ENCODE results near the gene ZNF366. TPM values are rescaled to one million over a fixed set of nuclear protein-coding genes. Genes with fewer than 3 reads are reported as not detected.

The ZNF366 gene
- total RNA-seq, 4 donors from 2014 or later: 2.8 to 6.5 (median 4.9) TPM

DNA sequence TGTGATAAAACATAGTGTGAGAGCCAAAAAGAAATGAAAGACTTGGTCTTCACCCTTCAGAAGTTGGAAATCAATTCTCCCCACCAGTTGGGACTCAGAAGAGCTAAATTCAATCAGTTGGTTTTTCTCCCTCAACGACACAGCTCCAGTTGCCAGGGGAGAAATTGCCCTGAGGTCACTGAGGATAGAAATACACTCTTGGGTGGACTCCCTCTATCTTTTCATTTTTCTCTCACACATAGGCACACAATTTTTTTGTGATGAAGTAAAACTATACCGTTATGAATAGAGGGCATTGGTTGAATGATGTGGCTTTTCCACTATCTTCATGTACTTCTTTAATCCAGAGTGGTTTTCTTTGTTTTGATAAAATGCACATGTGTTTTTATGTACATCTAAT is 80.2 kb downstream of the ZNF366 start:
- Histone ChIP-seq H3K4me1 (peaks cover 9 to 27% (median 11%) of the 10 kb centered on the region in 3 donors), H3K4me3 (no peak overlapping the region), H3K27ac (peak overlapping the region in 3 of 4 donors; percentile 22 to 57 (median 47)), H3K27me3 (no peaks in the 10 kb centered on the region), H3K36me3 (no peaks in the 10 kb centered on the region), H3K9me3 (no peaks in the 10 kb centered on the region)
- TF ChIP-seq, protein P1, sequence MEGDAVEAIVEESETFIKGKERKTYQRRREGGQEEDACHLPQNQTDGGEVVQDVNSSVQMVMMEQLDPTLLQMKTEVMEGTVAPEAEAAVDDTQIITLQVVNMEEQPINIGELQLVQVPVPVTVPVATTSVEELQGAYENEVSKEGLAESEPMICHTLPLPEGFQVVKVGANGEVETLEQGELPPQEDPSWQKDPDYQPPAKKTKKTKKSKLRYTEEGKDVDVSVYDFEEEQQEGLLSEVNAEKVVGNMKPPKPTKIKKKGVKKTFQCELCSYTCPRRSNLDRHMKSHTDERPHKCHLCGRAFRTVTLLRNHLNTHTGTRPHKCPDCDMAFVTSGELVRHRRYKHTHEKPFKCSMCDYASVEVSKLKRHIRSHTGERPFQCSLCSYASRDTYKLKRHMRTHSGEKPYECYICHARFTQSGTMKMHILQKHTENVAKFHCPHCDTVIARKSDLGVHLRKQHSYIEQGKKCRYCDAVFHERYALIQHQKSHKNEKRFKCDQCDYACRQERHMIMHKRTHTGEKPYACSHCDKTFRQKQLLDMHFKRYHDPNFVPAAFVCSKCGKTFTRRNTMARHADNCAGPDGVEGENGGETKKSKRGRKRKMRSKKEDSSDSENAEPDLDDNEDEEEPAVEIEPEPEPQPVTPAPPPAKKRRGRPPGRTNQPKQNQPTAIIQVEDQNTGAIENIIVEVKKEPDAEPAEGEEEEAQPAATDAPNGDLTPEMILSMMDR (IDR thresholded peaks at IDR 0.05): no peak
- TF ChIP-seq POLR2A (IDR thresholded peaks at IDR 0.05): no peak
- TF ChIP-seq EP300 (IDR thresholded peaks at IDR 0.05): no peak
- TF ChIP-seq POLR2AphosphoS5 (IDR thresholded peaks at IDR 0.05): no peak
- no peak for ATAC-seq
- 34 to 50% methylated on average over 2 of the region's 2 CpGs for WGBS, 2 donors (ENCODE audit: low coverage in 1 of 2)

DNA sequence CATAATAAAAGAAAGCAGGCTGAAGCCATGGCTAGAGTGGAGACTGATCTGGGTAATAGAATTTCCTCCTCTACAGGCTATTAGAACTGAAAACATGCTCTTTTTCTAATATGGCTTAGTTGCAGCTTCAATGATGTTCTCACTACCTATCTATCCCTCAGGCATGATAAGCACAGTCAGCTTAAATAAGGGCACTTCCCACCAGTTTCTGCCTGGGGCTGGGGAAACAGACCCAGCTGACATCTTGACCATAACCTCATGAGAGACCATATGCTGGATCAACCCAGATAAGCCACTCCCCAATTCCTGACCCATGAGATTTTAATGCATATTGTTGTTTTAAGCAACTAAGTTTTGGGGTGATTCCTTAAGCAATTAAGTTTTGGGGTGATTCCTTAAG is 81.2 kb downstream of the ZNF366 start:
- no peak for ATAC-seq
- no peaks in the 10 kb centered on the region for H3K36me3 ChIP-seq
- TF ChIP-seq POLR2AphosphoS5 (IDR thresholded peaks at IDR 0.05): no peak
- TF ChIP-seq POLR2A (IDR thresholded peaks at IDR 0.05): no peak
- TF ChIP-seq EP300 (IDR thresholded peaks at IDR 0.05): no peak
- TF ChIP-seq, protein P1 (IDR thresholded peaks at IDR 0.05): no peak

DNA sequence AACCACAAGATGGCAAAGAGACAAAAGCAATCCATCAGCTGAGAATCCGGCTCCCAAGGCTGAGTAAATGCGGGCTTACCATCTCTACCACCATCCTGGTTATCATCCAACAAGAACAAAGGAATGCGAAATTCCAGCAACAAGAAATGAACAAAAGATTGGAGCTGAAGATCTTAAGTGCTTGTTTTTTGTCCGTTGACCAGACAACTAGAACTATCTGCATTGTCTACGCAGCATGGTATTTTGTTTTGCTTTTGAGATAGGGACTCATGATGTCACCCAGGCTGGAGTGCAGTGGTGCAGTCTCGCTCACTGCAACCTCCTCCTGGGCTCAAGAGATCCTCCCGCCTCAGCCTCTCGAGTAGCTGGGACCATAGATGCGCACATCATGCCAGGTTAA is 88.9 kb downstream of the ZNF366 start:
- no peak overlapping the region for H3K27ac ChIP-seq
- no peak for ATAC-seq
- no peaks in the 10 kb centered on the region for H3K9me3 ChIP-seq
- WGBS, 2 donors (ENCODE audit: low coverage in 1 of 2): 83 to 97% methylated on average over 7 to 9 of the region's 9 CpGs
- H3K4me1 ChIP-seq: no peaks in the 10 kb centered on the region
- no peak overlapping the region for H3K4me3 ChIP-seq
- TF ChIP-seq, protein P1 (IDR thresholded peaks at IDR 0.05): no peak
- TF ChIP-seq POLR2AphosphoS5 (IDR thresholded peaks at IDR 0.05): no peak
- no peak for TF ChIP-seq POLR2A (IDR thresholded peaks at IDR 0.05)
- TF ChIP-seq EP300 (IDR thresholded peaks at IDR 0.05): no peak
- H3K36me3 ChIP-seq: no peaks in the 10 kb centered on the region
- no peaks in the 10 kb centered on the region for H3K27me3 ChIP-seq

More for the DNA sequence above, 81.2 kb downstream of the ZNF366 start:
- no peak overlapping the region for H3K4me3 ChIP-seq
- H3K9me3 ChIP-seq: no peaks in the 10 kb centered on the region
- no peaks in the 10 kb centered on the region for H3K27me3 ChIP-seq
- H3K4me1 ChIP-seq: peaks cover 9 to 27% (median 11%) of the 10 kb centered on the region in 3 donors
- H3K27ac ChIP-seq: no peak overlapping the region

DNA sequence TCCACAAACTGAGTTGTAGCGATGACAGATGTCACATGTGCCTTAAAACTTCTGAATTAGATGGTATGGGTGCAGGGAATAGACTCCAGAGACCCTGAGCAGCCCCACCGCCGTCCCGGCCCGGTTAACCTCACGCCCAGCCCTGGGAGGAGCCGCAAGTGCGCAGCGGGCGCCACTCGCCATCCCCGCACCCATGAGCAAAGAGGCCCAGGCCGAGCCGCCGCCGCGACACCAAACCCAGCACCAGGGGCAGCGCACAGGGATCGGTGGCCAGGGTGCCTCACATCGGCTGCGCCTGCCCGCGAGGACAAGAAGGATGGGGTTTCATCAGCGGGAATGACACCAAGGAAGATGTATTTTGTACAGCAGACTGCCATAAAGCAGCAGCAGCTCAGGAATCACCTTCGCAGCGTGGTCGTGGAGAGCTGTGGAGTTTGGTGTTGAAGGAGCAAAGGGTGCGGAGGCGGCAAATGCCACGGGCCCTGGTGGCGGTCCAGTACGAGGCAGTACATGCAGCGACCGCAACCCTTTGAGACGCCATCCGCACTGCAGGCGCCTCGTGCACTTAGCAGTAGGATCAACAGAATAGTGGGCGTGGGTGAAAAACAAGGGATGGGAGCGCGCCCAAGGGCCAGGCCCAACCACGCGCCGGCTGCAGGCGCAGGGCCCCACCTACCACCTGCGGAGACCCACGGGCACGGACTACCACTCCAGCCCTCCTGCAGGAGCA is 89.7 kb downstream of the ZNF366 start:
- 92% methylated on average over 17 of the region's 48 CpGs; no CpG with 5 or more reads in 1 of the 2 donors for whole genome bisulfite sequencing, 2 donors (ENCODE audit: low coverage in 1 of 2)
- Histone ChIP-seq H3K9me3 (no peaks in the 10 kb centered on the region), H3K4me3 (no peak overlapping the region), H3K36me3 (no peaks in the 10 kb centered on the region), H3K27ac (no peak overlapping the region), H3K27me3 (no peaks in the 10 kb centered on the region), H3K4me1 (no peaks in the 10 kb centered on the region)
- ATAC-seq: no peak
- TF ChIP-seq POLR2AphosphoS5 (IDR thresholded peaks at IDR 0.05): no peak
- TF ChIP-seq, protein P1 (IDR thresholded peaks at IDR 0.05): no peak
- TF ChIP-seq POLR2A (IDR thresholded peaks at IDR 0.05): no peak
- no peak for TF ChIP-seq EP300 (IDR thresholded peaks at IDR 0.05)
